ENCODE data around the gene WDFY3.

Gene WDFY3

GRCh38 chr4:84944947-84945346 is 21.5 kb downstream of the WDFY3 start:
- DNase-seq: no peak

- DNase-seq: no peak
These were observed 25.5 kb downstream of the WDFY3 start for GRCh38 chr4:84940960-84941359.

- DNase-seq: no peak
These were observed 27.4 kb downstream of the WDFY3 start for GRCh38 chr4:84939113-84939512.

GRCh38 chr4:84938316-84938715 is 28.2 kb downstream of the WDFY3 start:
- no peak for DNase-seq

GRCh38 chr4:84937381-84937977 is 29.0 kb downstream of the WDFY3 start:
- no peak for DNase-seq

GRCh38 chr4:84936123-84936522 is 30.4 kb downstream of the WDFY3 start:
- no peak for DNase-seq

- DNase-seq: no peak
These were observed 34.0 kb downstream of the WDFY3 start for GRCh38 chr4:84932462-84932861.

- DNase-seq: no peak
These were observed 34.5 kb downstream of the WDFY3 start for GRCh38 chr4:84931961-84932360.

- DNase-seq: no peak
These were observed 35.2 kb downstream of the WDFY3 start for GRCh38 chr4:84931274-84931673.

GRCh38 chr4:84928089-84928488 is 38.4 kb downstream of the WDFY3 start:
- no peak for DNase-seq

- no peak for DNase-seq
These were observed 39.1 kb downstream of the WDFY3 start for GRCh38 chr4:84927428-84927827.

- no peak for DNase-seq
These were observed 40.9 kb downstream of the WDFY3 start for GRCh38 chr4:84925558-84925957.

- no peak for DNase-seq
These were observed 42.1 kb downstream of the WDFY3 start for GRCh38 chr4:84924434-84924833.

GRCh38 chr4:84920617-84921016 is 45.9 kb downstream of the WDFY3 start:
- DNase-seq: no peak

- no peak for DNase-seq
These were observed 48.5 kb downstream of the WDFY3 start for GRCh38 chr4:84917869-84918600.

GRCh38 chr4:84917086-84917821 is 49.2 kb downstream of the WDFY3 start:
- no peak for DNase-seq

- no peak for DNase-seq
These were observed 50.3 kb downstream of the WDFY3 start for GRCh38 chr4:84916227-84916626.

GRCh38 chr4:84915396-84915780 is 51.1 kb downstream of the WDFY3 start:
- DNase-seq: no peak

GRCh38 chr4:84914686-84915395 is 51.6 kb downstream of the WDFY3 start:
- no peak for DNase-seq

- no peak for DNase-seq
These were observed 53.3 kb downstream of the WDFY3 start for GRCh38 chr4:84913176-84913575.

- no peak for DNase-seq
These were observed 53.7 kb downstream of the WDFY3 start for GRCh38 chr4:84912741-84913140.

- no peak for DNase-seq
These were observed 57.6 kb downstream of the WDFY3 start for GRCh38 chr4:84908876-84909275.

- no peak for DNase-seq
These were observed 59.3 kb downstream of the WDFY3 start for GRCh38 chr4:84907145-84907544.

- DNase-seq: no peak
These were observed 60.8 kb downstream of the WDFY3 start for GRCh38 chr4:84905646-84906045.

All from activated CD4-positive, CD25-positive, alpha-beta regulatory T cell (primary cell).